Tibial nerve (tissue), 3 donors: ENCODE data around the gene LSP1.

Experiments
- CTCF ChIP-seq, 5 experiments: fragments of 200-600 bp in 3 of 5; fragments of 450-650 bp in 2 of 5; sonication (generic) in 3 of 5; IDR thresholded peaks; one replicate each; pipeline ENCODE4 v1.5.1; 2016 to 2019; ENCODE audit warnings: antibody characterized with exemption in 5 of 5, mild to moderate bottlenecking in 3 of 5, moderate library complexity in 2 of 5
- POLR2A ChIP-seq, 2 donors: fragments of 450-650 bp; IDR thresholded peaks; one replicate each; pipeline ENCODE4 v1.6.1; 2017; ENCODE audit warnings: antibody characterized with exemption in 2 of 2, mild to moderate bottlenecking in 2 of 2, moderate library complexity in 2 of 2

GRCh38 chr11:1868636-1869291 is 15.9 kb downstream of the LSP1 start:
- TF ChIP-seq CTCF (IDR thresholded peaks at IDR 0.05): no peak
- no peak for TF ChIP-seq POLR2A (IDR thresholded peaks at IDR 0.05)
